ENCODE data around the gene NR5A2.

NR5A2 gene

GRCh38 chr1:200108659-200109058 lies 81.1 kb downstream of the NR5A2 start:
- no peaks in the 10 kb centered on the region for H3K36me3 ChIP-seq (ENCODE audit: insufficient read depth, low read length)
- peaks cover 5% of the 10 kb centered on the region; the same call in 1 of the 2 replicates for H3K4me1 ChIP-seq (ENCODE audit: insufficient read depth, low read length)
- H3K9me3 ChIP-seq (ENCODE audit: control insufficient read depth, insufficient read depth, low read length), result no peaks in the 10 kb centered on the region
- H3K9ac ChIP-seq (ENCODE audit: low read depth, low read length), result no peak overlapping the region

GRCh38 chr1:200112290-200112689 lies 84.8 kb downstream of the NR5A2 start:
- H3K4me1 ChIP-seq (ENCODE audit: insufficient read depth, low read length), result peaks cover under 1% of the 10 kb centered on the region; the same call in 1 of the 2 replicates
- no peaks in the 10 kb centered on the region for H3K36me3 ChIP-seq (ENCODE audit: insufficient read depth, low read length)
- H3K9me3 ChIP-seq (ENCODE audit: control insufficient read depth, insufficient read depth, low read length), result no peaks in the 10 kb centered on the region
- no peak overlapping the region for H3K9ac ChIP-seq (ENCODE audit: low read depth, low read length)

- Histone ChIP-seq H3K9me3 (ENCODE audit: control insufficient read depth, insufficient read depth, low read length) (no peaks in the 10 kb centered on the region), H3K9ac (ENCODE audit: low read depth, low read length) (no peak overlapping the region), H3K4me1 (ENCODE audit: insufficient read depth, low read length) (peaks cover 6% of the 10 kb centered on the region), H3K36me3 (ENCODE audit: insufficient read depth, low read length) (no peaks in the 10 kb centered on the region)
Observed at GRCh38 chr1:200115532-200115931, 88.0 kb downstream of the NR5A2 start.

GRCh38 chr1:200116324-200116723 lies 88.8 kb downstream of the NR5A2 start:
- Histone ChIP-seq H3K9me3 (ENCODE audit: control insufficient read depth, insufficient read depth, low read length) (no peaks in the 10 kb centered on the region), H3K9ac (ENCODE audit: low read depth, low read length) (no peak overlapping the region), H3K4me1 (ENCODE audit: insufficient read depth, low read length) (peaks cover 6% of the 10 kb centered on the region)

GRCh38 chr1:200118779-200119505 lies 91.4 kb downstream of the NR5A2 start:
- Histone ChIP-seq H3K9me3 (ENCODE audit: control insufficient read depth, insufficient read depth, low read length) (no peaks in the 10 kb centered on the region), H3K4me1 (ENCODE audit: insufficient read depth, low read length) (peaks cover 6% of the 10 kb centered on the region), H3K36me3 (ENCODE audit: insufficient read depth, low read length) (no peaks in the 10 kb centered on the region), H3K9ac (ENCODE audit: low read depth, low read length) (no peak overlapping the region)

More at GRCh38 chr1:200116324-200116723, 88.8 kb downstream of the NR5A2 start:
- no peaks in the 10 kb centered on the region for H3K36me3 ChIP-seq (ENCODE audit: insufficient read depth, low read length)

GRCh38 chr1:200121421-200121820 lies 93.9 kb downstream of the NR5A2 start:
- H3K4me1 ChIP-seq (ENCODE audit: insufficient read depth, low read length), result peaks cover 6% of the 10 kb centered on the region
- H3K9me3 ChIP-seq (ENCODE audit: control insufficient read depth, insufficient read depth, low read length), result no peaks in the 10 kb centered on the region
- no peaks in the 10 kb centered on the region for H3K36me3 ChIP-seq (ENCODE audit: insufficient read depth, low read length)
- no peak overlapping the region for H3K9ac ChIP-seq (ENCODE audit: low read depth, low read length)

- Histone ChIP-seq H3K36me3 (ENCODE audit: insufficient read depth, low read length) (no peaks in the 10 kb centered on the region), H3K9me3 (ENCODE audit: control insufficient read depth, insufficient read depth, low read length) (no peaks in the 10 kb centered on the region), H3K9ac (ENCODE audit: low read depth, low read length) (no peak overlapping the region), H3K4me1 (ENCODE audit: insufficient read depth, low read length) (peaks cover 6% of the 10 kb centered on the region)
Observed at GRCh38 chr1:200124309-200124708, 96.8 kb downstream of the NR5A2 start.

- Histone ChIP-seq H3K36me3 (ENCODE audit: insufficient read depth, low read length) (no peaks in the 10 kb centered on the region), H3K9ac (ENCODE audit: low read depth, low read length) (no peak overlapping the region), H3K4me1 (ENCODE audit: insufficient read depth, low read length) (peaks cover 19% of the 10 kb centered on the region), H3K9me3 (ENCODE audit: control insufficient read depth, insufficient read depth, low read length) (no peaks in the 10 kb centered on the region)
Observed at GRCh38 chr1:200128081-200128480, 100.6 kb downstream of the NR5A2 start.

GRCh38 chr1:200128944-200129879 lies 101.7 kb downstream of the NR5A2 start:
- H3K4me1 ChIP-seq (ENCODE audit: insufficient read depth, low read length), result peaks cover 19% of the 10 kb centered on the region
- no peaks in the 10 kb centered on the region for H3K9me3 ChIP-seq (ENCODE audit: control insufficient read depth, insufficient read depth, low read length)
- no peak overlapping the region for H3K9ac ChIP-seq (ENCODE audit: low read depth, low read length)
- H3K36me3 ChIP-seq (ENCODE audit: insufficient read depth, low read length), result no peaks in the 10 kb centered on the region

GRCh38 chr1:200130552-200130951 lies 103.0 kb downstream of the NR5A2 start:
- Histone ChIP-seq H3K9me3 (ENCODE audit: control insufficient read depth, insufficient read depth, low read length) (no peaks in the 10 kb centered on the region), H3K4me1 (ENCODE audit: insufficient read depth, low read length) (peaks cover 19% of the 10 kb centered on the region), H3K9ac (ENCODE audit: low read depth, low read length) (no peak overlapping the region), H3K36me3 (ENCODE audit: insufficient read depth, low read length) (no peaks in the 10 kb centered on the region)

- H3K4me1 ChIP-seq (ENCODE audit: insufficient read depth, low read length), result peaks cover 19% of the 10 kb centered on the region
- H3K9ac ChIP-seq (ENCODE audit: low read depth, low read length), result no peak overlapping the region
- H3K9me3 ChIP-seq (ENCODE audit: control insufficient read depth, insufficient read depth, low read length), result no peaks in the 10 kb centered on the region
- H3K36me3 ChIP-seq (ENCODE audit: insufficient read depth, low read length), result no peaks in the 10 kb centered on the region
Observed at GRCh38 chr1:200131551-200132125, 104.1 kb downstream of the NR5A2 start.

GRCh38 chr1:200133123-200133522 lies 105.6 kb downstream of the NR5A2 start:
- peaks cover 19% of the 10 kb centered on the region for H3K4me1 ChIP-seq (ENCODE audit: insufficient read depth, low read length)
- H3K9ac ChIP-seq (ENCODE audit: low read depth, low read length), result no peak overlapping the region
- no peaks in the 10 kb centered on the region for H3K36me3 ChIP-seq (ENCODE audit: insufficient read depth, low read length)
- no peaks in the 10 kb centered on the region for H3K9me3 ChIP-seq (ENCODE audit: control insufficient read depth, insufficient read depth, low read length)

GRCh38 chr1:200134116-200134515 lies 106.6 kb downstream of the NR5A2 start:
- H3K9ac ChIP-seq (ENCODE audit: low read depth, low read length), result no peak overlapping the region
- peaks cover 15% of the 10 kb centered on the region for H3K4me1 ChIP-seq (ENCODE audit: insufficient read depth, low read length)
- no peaks in the 10 kb centered on the region for H3K9me3 ChIP-seq (ENCODE audit: control insufficient read depth, insufficient read depth, low read length)
- H3K36me3 ChIP-seq (ENCODE audit: insufficient read depth, low read length), result no peaks in the 10 kb centered on the region

GRCh38 chr1:200136384-200136783 lies 108.9 kb downstream of the NR5A2 start:
- Histone ChIP-seq H3K9ac (ENCODE audit: low read depth, low read length) (no peak overlapping the region), H3K9me3 (ENCODE audit: control insufficient read depth, insufficient read depth, low read length) (no peaks in the 10 kb centered on the region), H3K4me1 (ENCODE audit: insufficient read depth, low read length) (no peaks in the 10 kb centered on the region), H3K36me3 (ENCODE audit: insufficient read depth, low read length) (no peaks in the 10 kb centered on the region)
